Measurements from ENCODE around the gene POLN. TPM values are rescaled to one million over a fixed set of nuclear protein-coding genes. Genes with fewer than 3 reads are reported as not detected.

Gene POLN
- total and polyA plus RNA-seq, 2 experiments from 2014 or later, result 1.8 to 4.0 TPM

- no peak overlapping the region for H3K4me3 Mint-ChIP-seq
- H3K27ac ChIP-seq (ENCODE audit: low read depth), result no peak overlapping the region
- H4K20me1 ChIP-seq (replicated peaks; ENCODE audit: insufficient read depth), result no peaks in the 10 kb centered on the region
- no peaks in the 10 kb centered on the region for H3K79me2 ChIP-seq (replicated peaks; ENCODE audit: insufficient read depth)
- no peaks in the 10 kb centered on the region for H3K27me3 ChIP-seq (ENCODE audit: insufficient read depth)
- no peak overlapping the region for H3K4me2 ChIP-seq
- no peak overlapping the region for H2AFZ ChIP-seq
- ATAC-seq (no peak), DNase-seq (ENCODE audit: low spot score) (no peak)
- no peak overlapping the region; the same call in 1 of the 2 replicates for H3K27ac Mint-ChIP-seq
- no peak overlapping the region for H3K4me3 ChIP-seq
- no peaks in the 10 kb centered on the region for H3K9me3 Mint-ChIP-seq
- H3K36me3 ChIP-seq (ENCODE audit: insufficient read depth), result no peaks in the 10 kb centered on the region
- H3K4me1 ChIP-seq (ENCODE audit: insufficient read depth), result no peaks in the 10 kb centered on the region
- TF ChIP-seq CREB1 (CRISPR knock-in tag; IDR thresholded peaks at IDR 0.05; ENCODE audit: low read depth), result no peak
- no peak for TF ChIP-seq EZH2 (IDR thresholded peaks at IDR 0.05; ENCODE audit: low read depth, unreplicated experiment)
- no peak for TF ChIP-seq EZH2phosphoT487 (IDR thresholded peaks at IDR 0.05; ENCODE audit: unreplicated experiment)
- TF ChIP-seq CTCF (conservative IDR thresholded peaks at IDR 0.05; ENCODE audit: low read depth in 2 of 2), result no peak
- no peak for TF ChIP-seq POLR2AphosphoS5 (IDR thresholded peaks at IDR 0.05; ENCODE audit: low read depth)
- TF ChIP-seq ZNF114 (CRISPR knock-in tag; IDR thresholded peaks at IDR 0.05), result no peak
- TF ChIP-seq ZNF331 (CRISPR knock-in tag; IDR thresholded peaks at IDR 0.05; ENCODE audit: low read depth), result no peak
- no peak for TF ChIP-seq NANOG (IDR thresholded peaks at IDR 0.05; ENCODE audit: borderline replicate concordance)
- H3K27me3 Mint-ChIP-seq (ENCODE audit: insufficient read depth, low read depth, poor library complexity), result peaks cover 14% of the 10 kb centered on the region
- H3K36me3 Mint-ChIP-seq (ENCODE audit: low read depth), result no peaks in the 10 kb centered on the region; the same call in 2 of the 3 replicates
- peaks cover 9% of the 10 kb centered on the region for H3K4me1 Mint-ChIP-seq
- H3F3A ChIP-seq (replicated peaks; ENCODE audit: low read depth), result no peaks in the 10 kb centered on the region
- no peaks in the 10 kb centered on the region for H3K9me2 ChIP-seq (ENCODE audit: insufficient read depth)
Measured at GRCh38 chr4:2288051-2288541, 46.2 kb upstream of the POLN start.

- H3K4me3 Mint-ChIP-seq, result no peak overlapping the region
Measured at GRCh38 chr4:2287594-2287915, 45.6 kb upstream of the POLN start.

More at GRCh38 chr4:2287594-2287915, 45.6 kb upstream of the POLN start:
- H3K27me3 ChIP-seq (ENCODE audit: insufficient read depth), result no peaks in the 10 kb centered on the region
- ATAC-seq (no peak), DNase-seq (ENCODE audit: low spot score) (no peak)
- H3K4me1 ChIP-seq (ENCODE audit: insufficient read depth), result no peaks in the 10 kb centered on the region
- H3F3A ChIP-seq (replicated peaks; ENCODE audit: low read depth), result no peaks in the 10 kb centered on the region
- no peak for TF ChIP-seq CTCF (conservative IDR thresholded peaks at IDR 0.05; ENCODE audit: low read depth in 2 of 2)
- no peak for TF ChIP-seq ZNF114 (CRISPR knock-in tag; IDR thresholded peaks at IDR 0.05)
- H3K36me3 ChIP-seq (ENCODE audit: insufficient read depth), result no peaks in the 10 kb centered on the region
- H3K27ac ChIP-seq (ENCODE audit: low read depth), result no peak overlapping the region
- peaks cover 12% of the 10 kb centered on the region for H3K27me3 Mint-ChIP-seq (ENCODE audit: insufficient read depth, low read depth, poor library complexity)
- no peaks in the 10 kb centered on the region for H3K79me2 ChIP-seq (replicated peaks; ENCODE audit: insufficient read depth)
- H3K4me3 ChIP-seq, result no peak overlapping the region
- H2AFZ ChIP-seq, result no peak overlapping the region
- H3K4me2 ChIP-seq, result no peak overlapping the region
- no peaks in the 10 kb centered on the region for H3K9me2 ChIP-seq (ENCODE audit: insufficient read depth)
- no peaks in the 10 kb centered on the region for H3K9me3 Mint-ChIP-seq
- H3K27ac Mint-ChIP-seq, result no peak overlapping the region
- no peaks in the 10 kb centered on the region; the same call in 2 of the 3 replicates for H3K36me3 Mint-ChIP-seq (ENCODE audit: low read depth)
- peaks cover 9% of the 10 kb centered on the region for H3K4me1 Mint-ChIP-seq
- no peaks in the 10 kb centered on the region for H4K20me1 ChIP-seq (replicated peaks; ENCODE audit: insufficient read depth)
